ENCODE results near the gene RDH11.

DNA sequence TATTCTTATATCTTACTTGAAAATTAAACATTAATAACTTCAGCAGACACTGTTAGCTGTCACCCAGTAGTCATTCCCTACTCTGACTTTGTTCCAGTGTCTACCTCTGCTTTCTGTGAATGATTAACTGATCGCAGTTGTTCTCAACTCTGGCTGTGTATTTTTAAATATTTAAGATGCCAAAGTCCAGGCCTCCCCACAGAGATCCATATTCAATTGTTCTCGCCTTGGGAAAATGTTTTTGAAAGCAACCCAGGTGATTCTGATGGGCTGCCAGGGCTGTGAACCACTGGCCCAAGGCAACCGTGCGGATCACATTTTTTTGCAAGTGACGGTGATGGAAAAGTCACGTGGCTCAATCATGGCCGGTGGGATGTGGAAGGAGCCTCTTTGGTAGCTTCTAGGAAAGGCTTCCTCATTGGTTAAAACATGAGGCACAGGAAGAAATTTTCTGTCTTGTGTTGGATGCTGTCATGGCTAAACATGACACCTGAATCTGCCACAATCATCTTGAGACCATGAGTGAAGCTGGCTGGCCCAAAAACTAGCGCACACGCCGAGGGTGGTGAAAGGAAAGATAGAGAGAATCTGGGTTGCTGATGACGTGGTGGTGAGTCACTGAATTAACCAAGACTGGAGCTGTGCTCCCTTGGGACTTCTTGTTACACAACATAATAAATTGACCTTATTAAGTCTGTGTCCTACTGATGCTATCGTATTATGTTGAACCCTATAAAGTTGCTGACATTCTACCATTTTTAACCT is 43.4 kb upstream of the RDH11 start:
- TF ChIP-seq, protein P1, sequence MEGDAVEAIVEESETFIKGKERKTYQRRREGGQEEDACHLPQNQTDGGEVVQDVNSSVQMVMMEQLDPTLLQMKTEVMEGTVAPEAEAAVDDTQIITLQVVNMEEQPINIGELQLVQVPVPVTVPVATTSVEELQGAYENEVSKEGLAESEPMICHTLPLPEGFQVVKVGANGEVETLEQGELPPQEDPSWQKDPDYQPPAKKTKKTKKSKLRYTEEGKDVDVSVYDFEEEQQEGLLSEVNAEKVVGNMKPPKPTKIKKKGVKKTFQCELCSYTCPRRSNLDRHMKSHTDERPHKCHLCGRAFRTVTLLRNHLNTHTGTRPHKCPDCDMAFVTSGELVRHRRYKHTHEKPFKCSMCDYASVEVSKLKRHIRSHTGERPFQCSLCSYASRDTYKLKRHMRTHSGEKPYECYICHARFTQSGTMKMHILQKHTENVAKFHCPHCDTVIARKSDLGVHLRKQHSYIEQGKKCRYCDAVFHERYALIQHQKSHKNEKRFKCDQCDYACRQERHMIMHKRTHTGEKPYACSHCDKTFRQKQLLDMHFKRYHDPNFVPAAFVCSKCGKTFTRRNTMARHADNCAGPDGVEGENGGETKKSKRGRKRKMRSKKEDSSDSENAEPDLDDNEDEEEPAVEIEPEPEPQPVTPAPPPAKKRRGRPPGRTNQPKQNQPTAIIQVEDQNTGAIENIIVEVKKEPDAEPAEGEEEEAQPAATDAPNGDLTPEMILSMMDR (IDR thresholded peaks at IDR 0.05; ENCODE audit: borderline replicate concordance, extremely low read depth, low read length, poor library complexity, severe bottlenecking): no peak
- no peak for TF ChIP-seq EZH2 (IDR thresholded peaks at IDR 0.05; ENCODE audit: borderline replicate concordance, low read depth, low read length, severe bottlenecking)
